NK-92 (cell line): Measurements from ENCODE around the gene REC114.
"Not testable (repeated sequence)": the region's sequence is repeated elsewhere in the genome, so short reads cannot be mapped to it uniquely, and the experiment has no call there.

Experiments used
- DNase-seq: peaks from one replicate; lab custom pipeline; 2025; ENCODE audit not compliant: unreplicated experiment; lab: John Stamatoyannopoulos, UW

REC114 gene

GRCh38 chr15:73522011-73522410 is 79.0 kb downstream of the REC114 start:
- no peak for DNase-seq

- no peak for DNase-seq
Measured at GRCh38 chr15:73524919-73525318, 82.0 kb downstream of the REC114 start.

- DNase-seq, result no peak
Measured at GRCh38 chr15:73527598-73527997, 84.6 kb downstream of the REC114 start.

GRCh38 chr15:73530649-73531048 is 87.7 kb downstream of the REC114 start:
- DNase-seq, result no peak

- DNase-seq, result no peak
Measured at GRCh38 chr15:73538123-73538522, 95.2 kb downstream of the REC114 start.

GRCh38 chr15:73538563-73539211 is 95.7 kb downstream of the REC114 start:
- no peak for DNase-seq

GRCh38 chr15:73539212-73540128 is 96.5 kb downstream of the REC114 start:
- no peak for DNase-seq

GRCh38 chr15:73540161-73540560 is 97.2 kb downstream of the REC114 start:
- DNase-seq, result no peak

- no peak for DNase-seq
Measured at GRCh38 chr15:73541479-73541878, 98.5 kb downstream of the REC114 start.

GRCh38 chr15:73548925-73549324 is 106.0 kb downstream of the REC114 start:
- not testable (repeated sequence) for DNase-seq

GRCh38 chr15:73550190-73550589 is 107.2 kb downstream of the REC114 start:
- no peak for DNase-seq

- DNase-seq, result no peak
Measured at GRCh38 chr15:73555080-73555479, 112.1 kb downstream of the REC114 start.

GRCh38 chr15:73558529-73558928 is 115.6 kb downstream of the REC114 start:
- no peak for DNase-seq

- DNase-seq, result no peak
Measured at GRCh38 chr15:73560501-73561117, 117.6 kb downstream of the REC114 start.

- no peak for DNase-seq
Measured at GRCh38 chr15:73564255-73564654, 121.3 kb downstream of the REC114 start.

- DNase-seq, result no peak
Measured at GRCh38 chr15:73567020-73567419, 124.1 kb downstream of the REC114 start.

- no peak for DNase-seq
Measured at GRCh38 chr15:73568564-73569280, 125.8 kb downstream of the REC114 start.

GRCh38 chr15:73569361-73569760 is 126.4 kb downstream of the REC114 start:
- no peak for DNase-seq

GRCh38 chr15:73570355-73571032 is 127.5 kb downstream of the REC114 start:
- DNase-seq, result no peak

GRCh38 chr15:73571346-73571745 is 128.4 kb downstream of the REC114 start:
- no peak for DNase-seq

- no peak for DNase-seq
Measured at GRCh38 chr15:73572296-73572695, 129.3 kb downstream of the REC114 start.
